Fibroblast of upper back skin (primary cell): ENCODE data around the gene HOXC5.
"Not testable (repeated sequence)": the region's sequence is repeated elsewhere in the genome, so short reads cannot be mapped to it uniquely, and the experiment has no call there.

Source experiments
- DNase-seq: peaks from one replicate; pipeline ENCODE4 v3.0.0-alpha.2; 2013

HOXC5 gene

DNA sequence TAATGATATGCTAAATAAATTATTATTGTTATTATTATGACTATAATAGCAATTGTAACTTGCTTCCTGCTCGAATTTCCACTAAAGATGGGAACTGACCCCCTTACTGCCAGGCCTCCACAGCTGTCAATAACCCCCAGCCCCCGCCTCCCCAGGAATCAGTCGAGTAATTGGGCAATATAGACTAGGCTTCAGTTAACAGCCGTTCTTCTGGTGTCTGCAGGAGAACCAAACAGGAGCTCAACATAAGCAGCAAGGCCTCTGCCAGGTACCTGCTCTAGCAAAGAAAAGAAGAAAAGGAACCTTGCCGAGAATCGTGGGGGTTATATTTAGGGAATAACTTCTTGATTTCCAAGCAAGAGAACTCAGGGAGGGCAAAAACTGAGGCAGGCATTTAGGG, 42.6 kb downstream of the HOXC5 start:
- DNase-seq: no peak

GRCh38 chr12:54075974-54076373, 43.1 kb downstream of the HOXC5 start:
- DNase-seq: no peak

DNA sequence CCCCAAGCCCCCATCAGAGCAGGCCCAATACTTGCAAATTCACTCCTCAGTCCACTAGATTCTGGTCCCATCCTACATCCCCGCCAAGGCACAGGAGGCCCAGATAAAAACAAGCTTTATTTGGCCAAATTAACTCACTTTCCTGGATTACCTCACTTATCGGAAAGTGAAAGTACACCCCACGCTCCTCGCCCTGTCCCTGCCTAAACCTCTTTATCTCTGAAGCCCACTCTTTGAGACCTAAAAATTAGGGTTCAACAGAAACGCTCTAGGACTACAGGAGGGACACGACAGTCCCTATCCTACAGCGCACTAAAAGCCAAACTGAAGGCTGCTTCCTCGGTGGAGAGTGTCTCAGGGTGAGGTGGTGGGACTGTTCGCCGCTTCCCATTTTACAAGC, 45.0 kb downstream of the HOXC5 start:
- not testable (repeated sequence) for DNase-seq

DNA sequence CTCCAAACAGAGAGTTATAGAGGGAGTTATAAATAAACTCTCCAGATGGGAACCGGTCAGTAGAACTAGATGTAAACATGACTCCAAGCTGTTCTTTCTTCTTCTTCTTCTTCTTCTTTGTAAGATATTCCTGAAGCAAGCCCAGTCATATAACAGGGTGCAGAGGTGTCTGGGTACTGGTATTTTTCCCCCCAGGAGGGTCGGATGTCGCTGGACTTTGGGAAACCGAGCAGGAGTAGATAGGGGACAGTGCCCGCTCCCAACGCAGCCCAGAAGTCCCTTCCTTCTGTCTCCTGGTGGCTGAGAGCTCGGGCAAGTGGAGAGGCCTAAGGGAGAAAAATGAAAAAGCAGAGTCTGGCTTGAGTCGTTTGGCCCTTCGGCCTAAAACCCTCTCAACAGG, 46.3 kb downstream of the HOXC5 start:
- not testable (repeated sequence) for DNase-seq

DNA sequence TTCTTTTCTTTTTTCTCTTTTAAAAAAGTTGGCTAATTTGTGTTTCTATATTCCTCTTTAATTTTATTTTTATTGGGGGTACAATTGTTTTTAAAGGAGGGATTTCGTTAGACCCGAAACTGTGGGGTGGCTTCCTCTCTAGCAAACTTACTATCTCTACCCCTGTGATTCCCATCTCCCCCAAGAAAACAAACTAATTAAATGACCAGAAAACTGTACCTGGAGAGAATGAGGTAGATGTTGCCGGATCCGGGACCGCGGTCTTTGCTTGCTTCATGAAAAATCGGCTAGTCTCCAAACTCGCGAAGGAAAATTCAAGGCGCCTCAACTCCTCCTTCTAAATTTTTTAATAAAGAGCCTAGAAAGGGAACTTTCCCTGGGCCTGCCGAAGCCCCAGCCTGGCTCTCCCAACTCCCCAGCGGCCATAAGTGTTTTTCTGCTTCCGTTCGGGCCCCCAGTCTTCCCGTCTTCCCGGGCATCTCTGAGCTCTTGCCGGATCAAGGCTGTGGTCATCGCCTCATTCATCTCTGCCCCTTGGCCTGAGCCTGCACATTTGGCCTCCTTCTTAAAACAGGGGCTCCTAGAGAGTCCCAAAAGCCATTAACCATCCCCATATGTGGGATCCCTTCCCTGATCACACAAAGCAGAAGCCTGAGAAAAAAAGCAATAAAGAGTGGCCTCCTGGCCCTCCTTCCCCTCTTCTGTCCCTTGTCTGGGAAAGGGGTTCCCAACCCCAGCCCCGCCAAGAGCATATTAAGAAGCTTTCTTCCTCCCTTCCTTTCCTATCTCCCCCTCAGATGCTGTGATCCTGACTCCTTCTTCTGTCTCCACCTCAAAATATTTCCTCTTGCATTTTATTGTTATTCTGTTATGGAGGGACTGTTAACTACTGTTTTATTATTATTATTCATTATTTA, 47.4 kb downstream of the HOXC5 start:
- DNase-seq: not testable (repeated sequence)

- DNase-seq: peak; percentile 64
These were observed 48.2 kb downstream of the HOXC5 start for GRCh38 chr12:54081053-54081514.

- peak; percentile 44 for DNase-seq
These were observed 48.9 kb downstream of the HOXC5 start for GRCh38 chr12:54081581-54082396.

GRCh38 chr12:54082397-54082892, 49.6 kb downstream of the HOXC5 start:
- DNase-seq: peak; percentile 48
